GM12878 (cell line): ENCODE results near the gene ATP8B1.

ENCODE experiments used
- HDGF ChIP-seq: fragments of 450-650 bp; IDR thresholded peaks from 2 replicates; pipeline ENCODE4 v1.6.1; 2016; ENCODE audit warnings: antibody characterized with exemption
- TF ChIP-seq, protein P1 (sequence below), 3 experiments: IDR thresholded peaks in 2 of 3; conservative IDR thresholded peaks in 1 of 3; 2 replicates each; pipeline ENCODE4 v1.5.1; 2011; ENCODE audit warnings: low read depth in 3 of 3, low read length in 3 of 3, mild to moderate bottlenecking in 3 of 3, control low read depth in 2 of 3, moderate library complexity in 2 of 3, inconsistent platforms in 1 of 3, mixed read lengths in 1 of 3; ENCODE audit not compliant: control insufficient read depth in 2 of 3, insufficient read depth in 1 of 3; ENCODE audit errors: extremely low read depth in 1 of 3

DNA sequence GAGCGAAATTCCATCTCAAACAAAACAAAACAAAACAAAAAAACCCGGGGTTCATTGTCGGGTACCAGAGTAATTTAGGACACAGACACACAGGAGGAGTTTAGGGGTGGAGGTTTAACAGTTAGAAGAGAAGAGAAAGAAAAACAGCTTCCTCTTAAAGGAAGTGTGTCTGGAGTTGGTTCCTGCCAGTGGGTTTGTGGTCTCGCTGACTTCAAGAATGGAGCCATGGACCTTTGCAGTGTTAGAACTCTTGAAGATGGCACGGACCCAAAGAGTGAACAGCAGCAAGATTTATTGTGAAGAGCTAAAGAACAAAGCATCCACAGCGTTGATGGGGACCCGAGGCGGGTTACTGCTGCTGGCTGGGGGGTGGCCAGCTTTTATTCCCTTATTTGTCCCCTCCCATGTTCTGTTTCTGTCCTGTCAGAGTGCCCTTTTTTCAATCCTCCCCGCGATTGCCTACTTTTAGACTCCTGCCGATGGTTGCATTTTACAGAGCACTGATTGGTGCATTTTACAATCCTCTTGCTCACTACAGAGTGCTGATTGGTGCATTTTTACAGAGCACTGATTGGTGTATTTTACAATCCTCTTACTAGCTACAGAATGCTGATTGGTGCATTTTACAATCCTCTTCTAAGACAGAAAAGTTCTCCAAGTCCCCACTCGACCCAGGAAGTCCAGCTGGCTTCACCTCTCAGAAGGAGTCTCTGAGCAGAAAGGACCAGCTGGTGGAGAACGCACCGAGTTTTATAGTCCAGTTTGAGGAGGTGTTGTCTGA is 28.7 kb upstream of the ATP8B1 start:
- TF ChIP-seq, protein P1, sequence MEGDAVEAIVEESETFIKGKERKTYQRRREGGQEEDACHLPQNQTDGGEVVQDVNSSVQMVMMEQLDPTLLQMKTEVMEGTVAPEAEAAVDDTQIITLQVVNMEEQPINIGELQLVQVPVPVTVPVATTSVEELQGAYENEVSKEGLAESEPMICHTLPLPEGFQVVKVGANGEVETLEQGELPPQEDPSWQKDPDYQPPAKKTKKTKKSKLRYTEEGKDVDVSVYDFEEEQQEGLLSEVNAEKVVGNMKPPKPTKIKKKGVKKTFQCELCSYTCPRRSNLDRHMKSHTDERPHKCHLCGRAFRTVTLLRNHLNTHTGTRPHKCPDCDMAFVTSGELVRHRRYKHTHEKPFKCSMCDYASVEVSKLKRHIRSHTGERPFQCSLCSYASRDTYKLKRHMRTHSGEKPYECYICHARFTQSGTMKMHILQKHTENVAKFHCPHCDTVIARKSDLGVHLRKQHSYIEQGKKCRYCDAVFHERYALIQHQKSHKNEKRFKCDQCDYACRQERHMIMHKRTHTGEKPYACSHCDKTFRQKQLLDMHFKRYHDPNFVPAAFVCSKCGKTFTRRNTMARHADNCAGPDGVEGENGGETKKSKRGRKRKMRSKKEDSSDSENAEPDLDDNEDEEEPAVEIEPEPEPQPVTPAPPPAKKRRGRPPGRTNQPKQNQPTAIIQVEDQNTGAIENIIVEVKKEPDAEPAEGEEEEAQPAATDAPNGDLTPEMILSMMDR (IDR thresholded peaks at IDR 0.05 in 2 of 3, conservative IDR thresholded peaks at IDR 0.05 in 1 of 3; ENCODE audit: control insufficient read depth in 2 of 3, extremely low read depth in 1 of 3, insufficient read depth in 1 of 3, low read depth in 3 of 3, low read length in 3 of 3) = no peak
- no peak for TF ChIP-seq HDGF
